T-helper 1 cell treated with Interleukin-12 subunit alpha and Interleukin-12 subunit beta and Interleukin-4 antibody, amounts not matched to agents 30 μg/mL and 1 μg/mL, for 36 hours (primary cell): ENCODE results near the gene EXOG.

Source experiments
- H3K27ac Mint-ChIP-seq: one replicate; pipeline ENCODE4 v1.8.0; 2021; ENCODE audit warnings: mild to moderate bottlenecking, mixed read lengths
- H3K27me3 Mint-ChIP-seq: one replicate; pipeline ENCODE4 v1.8.0; 2021; ENCODE audit warnings: low read depth, mixed read lengths
- H3K36me3 Mint-ChIP-seq: one replicate; pipeline ENCODE4 v1.8.0; 2021; ENCODE audit warnings: low read depth, mixed read lengths
- H3K4me1 Mint-ChIP-seq: one replicate; pipeline ENCODE4 v1.8.0; 2021; ENCODE audit warnings: low read depth, mixed read lengths
- H3K4me3 Mint-ChIP-seq: one replicate; pipeline ENCODE4 v1.8.0; 2021; ENCODE audit warnings: mild to moderate bottlenecking, moderate library complexity, mixed read lengths
- H3K9me3 Mint-ChIP-seq: one replicate; pipeline ENCODE4 v1.8.0; 2021; ENCODE audit warnings: mixed read lengths

EXOG gene

GRCh38 chr3:38496131-38496910, at the start of gene EXOG:
TSS of gene EXOG (plus strand) at chr3:38496340. CDS start at chr3:38496368, 28 bp downstream.
- Mint-ChIP-seq H3K36me3 (peaks cover 14% of the 10 kb centered on the region), H3K27ac (peak within 1 kb of the TSS; percentile 80), H3K4me3 (peak within 1 kb of the TSS; percentile 94), H3K27me3 (no peaks in the 10 kb centered on the region), H3K4me1 (peaks cover 18% of the 10 kb centered on the region), H3K9me3 (no peaks in the 10 kb centered on the region)

- Mint-ChIP-seq H3K4me1 (peaks cover 1% of the 10 kb centered on the region), H3K27ac (no peak overlapping the region), H3K4me3 (no peak overlapping the region), H3K9me3 (peaks cover 7% of the 10 kb centered on the region), H3K36me3 (peaks cover 7% of the 10 kb centered on the region), H3K27me3 (peaks cover 24% of the 10 kb centered on the region)
Measured at GRCh38 chr3:38446812-38447211, 49.3 kb upstream of the EXOG start.

GRCh38 chr3:38450853-38451252, 45.3 kb upstream of the EXOG start:
- Mint-ChIP-seq H3K9me3 (peaks cover 7% of the 10 kb centered on the region), H3K27ac (peak overlapping the region; percentile 50)

GRCh38 chr3:38453075-38453912, 42.8 kb upstream of the EXOG start, which contains the start of gene ACVR2B:
TSS of gene ACVR2B (plus strand) at chr3:38453890. CDS start at chr3:38454323, 433 bp downstream.
- Mint-ChIP-seq H3K9me3 (peaks cover 7% of the 10 kb centered on the region), H3K36me3 (peaks cover 7% of the 10 kb centered on the region), H3K27me3 (peaks cover 21% of the 10 kb centered on the region), H3K27ac (peak within 1 kb of the TSS; percentile 85), H3K4me1 (peaks cover 11% of the 10 kb centered on the region), H3K4me3 (peak within 1 kb of the TSS; percentile 96)

More at GRCh38 chr3:38450853-38451252, 45.3 kb upstream of the EXOG start:
- Mint-ChIP-seq H3K27me3 (peaks cover 23% of the 10 kb centered on the region), H3K36me3 (peaks cover 7% of the 10 kb centered on the region), H3K4me1 (peaks cover 11% of the 10 kb centered on the region), H3K4me3 (no peak overlapping the region)

GRCh38 chr3:38453913-38454177, 42.3 kb upstream of the EXOG start:
- Mint-ChIP-seq H3K36me3 (peaks cover 7% of the 10 kb centered on the region), H3K27me3 (peaks cover 18% of the 10 kb centered on the region), H3K4me3 (no peak overlapping the region), H3K4me1 (peaks cover 11% of the 10 kb centered on the region), H3K9me3 (peaks cover 7% of the 10 kb centered on the region), H3K27ac (no peak overlapping the region)

GRCh38 chr3:38454178-38454883, 41.8 kb upstream of the EXOG start:
- Mint-ChIP-seq H3K27me3 (peaks cover 18% of the 10 kb centered on the region), H3K4me3 (peak overlapping the region; percentile 96), H3K4me1 (peaks cover 11% of the 10 kb centered on the region), H3K36me3 (peaks cover 7% of the 10 kb centered on the region), H3K9me3 (peaks cover 7% of the 10 kb centered on the region), H3K27ac (peak overlapping the region; percentile 85)

- no peak overlapping the region for H3K27ac Mint-ChIP-seq
- peaks cover 7% of the 10 kb centered on the region for H3K36me3 Mint-ChIP-seq
- H3K9me3 Mint-ChIP-seq, result peaks cover 7% of the 10 kb centered on the region
- H3K27me3 Mint-ChIP-seq, result peaks cover 14% of the 10 kb centered on the region
- peak overlapping the region; percentile 96 for H3K4me3 Mint-ChIP-seq
- peaks cover 11% of the 10 kb centered on the region for H3K4me1 Mint-ChIP-seq
Measured at GRCh38 chr3:38454884-38455638, 41.1 kb upstream of the EXOG start.

GRCh38 chr3:38455639-38456430, 40.3 kb upstream of the EXOG start:
- Mint-ChIP-seq H3K36me3 (peaks cover 1% of the 10 kb centered on the region), H3K4me1 (peaks cover 11% of the 10 kb centered on the region), H3K27ac (no peak overlapping the region), H3K27me3 (peaks cover 9% of the 10 kb centered on the region), H3K4me3 (peak overlapping the region; percentile 96), H3K9me3 (peaks cover 2% of the 10 kb centered on the region)

- H3K4me1 Mint-ChIP-seq, result peaks cover 10% of the 10 kb centered on the region
- H3K27me3 Mint-ChIP-seq, result peaks cover 3% of the 10 kb centered on the region
- H3K36me3 Mint-ChIP-seq, result no peaks in the 10 kb centered on the region
- H3K9me3 Mint-ChIP-seq, result no peaks in the 10 kb centered on the region
- H3K4me3 Mint-ChIP-seq, result no peak overlapping the region
- H3K27ac Mint-ChIP-seq, result no peak overlapping the region
Measured at GRCh38 chr3:38457111-38458003, 38.8 kb upstream of the EXOG start.

- H3K4me1 Mint-ChIP-seq, result peaks cover 5% of the 10 kb centered on the region
- no peaks in the 10 kb centered on the region for H3K9me3 Mint-ChIP-seq
- no peaks in the 10 kb centered on the region for H3K36me3 Mint-ChIP-seq
- no peak overlapping the region for H3K27ac Mint-ChIP-seq
- H3K27me3 Mint-ChIP-seq, result peaks cover 3% of the 10 kb centered on the region
- no peak overlapping the region for H3K4me3 Mint-ChIP-seq
Measured at GRCh38 chr3:38458796-38459498, 37.2 kb upstream of the EXOG start.

- Mint-ChIP-seq H3K27me3 (peaks cover under 1% of the 10 kb centered on the region), H3K27ac (no peak overlapping the region), H3K36me3 (no peaks in the 10 kb centered on the region), H3K4me1 (peaks cover 3% of the 10 kb centered on the region), H3K4me3 (no peak overlapping the region), H3K9me3 (no peaks in the 10 kb centered on the region)
Measured at GRCh38 chr3:38459499-38460048, 36.6 kb upstream of the EXOG start.
